ENCODE results near the gene TNNC1. TPM values are rescaled to one million over a fixed set of nuclear protein-coding genes. Genes with fewer than 3 reads are reported as not detected.

TNNC1 gene
- total RNA-seq, 1 donor from 2014 or later, result 0.67 TPM

GRCh38 chr3:52405066-52405465 lies 48.8 kb downstream of the TNNC1 start:
- Mint-ChIP-seq H3K27ac (ENCODE audit: unreplicated experiment) (no peak overlapping the region), H3K27me3 (ENCODE audit: unreplicated experiment) (peaks cover 13% of the 10 kb centered on the region), H3K4me3 (ENCODE audit: unreplicated experiment) (peak overlapping the region; percentile 59), H3K9me3 (ENCODE audit: unreplicated experiment) (no peaks in the 10 kb centered on the region), H3K36me3 (ENCODE audit: low read depth, unreplicated experiment) (peaks cover 40% of the 10 kb centered on the region), H3K4me1 (ENCODE audit: unreplicated experiment) (peaks cover 14% of the 10 kb centered on the region)
- no peak for DNase-seq (ENCODE audit: low spot score)
- TF ChIP-seq, protein P1, sequence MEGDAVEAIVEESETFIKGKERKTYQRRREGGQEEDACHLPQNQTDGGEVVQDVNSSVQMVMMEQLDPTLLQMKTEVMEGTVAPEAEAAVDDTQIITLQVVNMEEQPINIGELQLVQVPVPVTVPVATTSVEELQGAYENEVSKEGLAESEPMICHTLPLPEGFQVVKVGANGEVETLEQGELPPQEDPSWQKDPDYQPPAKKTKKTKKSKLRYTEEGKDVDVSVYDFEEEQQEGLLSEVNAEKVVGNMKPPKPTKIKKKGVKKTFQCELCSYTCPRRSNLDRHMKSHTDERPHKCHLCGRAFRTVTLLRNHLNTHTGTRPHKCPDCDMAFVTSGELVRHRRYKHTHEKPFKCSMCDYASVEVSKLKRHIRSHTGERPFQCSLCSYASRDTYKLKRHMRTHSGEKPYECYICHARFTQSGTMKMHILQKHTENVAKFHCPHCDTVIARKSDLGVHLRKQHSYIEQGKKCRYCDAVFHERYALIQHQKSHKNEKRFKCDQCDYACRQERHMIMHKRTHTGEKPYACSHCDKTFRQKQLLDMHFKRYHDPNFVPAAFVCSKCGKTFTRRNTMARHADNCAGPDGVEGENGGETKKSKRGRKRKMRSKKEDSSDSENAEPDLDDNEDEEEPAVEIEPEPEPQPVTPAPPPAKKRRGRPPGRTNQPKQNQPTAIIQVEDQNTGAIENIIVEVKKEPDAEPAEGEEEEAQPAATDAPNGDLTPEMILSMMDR (IDR thresholded peaks at IDR 0.05; ENCODE audit: unreplicated experiment), result no peak

GRCh38 chr3:52404391-52404790 lies 49.5 kb downstream of the TNNC1 start:
- H3K36me3 Mint-ChIP-seq (ENCODE audit: low read depth, unreplicated experiment), result peaks cover 40% of the 10 kb centered on the region
- no peaks in the 10 kb centered on the region for H3K9me3 Mint-ChIP-seq (ENCODE audit: unreplicated experiment)
- peaks cover 13% of the 10 kb centered on the region for H3K27me3 Mint-ChIP-seq (ENCODE audit: unreplicated experiment)
- peaks cover 13% of the 10 kb centered on the region for H3K4me1 Mint-ChIP-seq (ENCODE audit: unreplicated experiment)
- peak overlapping the region; percentile 37 for H3K4me3 Mint-ChIP-seq (ENCODE audit: unreplicated experiment)
- no peak overlapping the region for H3K27ac Mint-ChIP-seq (ENCODE audit: unreplicated experiment)
- TF ChIP-seq, protein P1 (IDR thresholded peaks at IDR 0.05; ENCODE audit: unreplicated experiment), result no peak
- no peak for DNase-seq (ENCODE audit: low spot score)

- TF ChIP-seq, protein P1 (IDR thresholded peaks at IDR 0.05; ENCODE audit: unreplicated experiment), result no peak
- Mint-ChIP-seq H3K27ac (ENCODE audit: unreplicated experiment) (no peak overlapping the region), H3K4me3 (ENCODE audit: unreplicated experiment) (peak overlapping the region; percentile 37), H3K9me3 (ENCODE audit: unreplicated experiment) (no peaks in the 10 kb centered on the region), H3K36me3 (ENCODE audit: low read depth, unreplicated experiment) (peaks cover 40% of the 10 kb centered on the region), H3K4me1 (ENCODE audit: unreplicated experiment) (peaks cover 9% of the 10 kb centered on the region), H3K27me3 (ENCODE audit: unreplicated experiment) (peaks cover 11% of the 10 kb centered on the region)
- no peak for DNase-seq (ENCODE audit: low spot score)
Measured at GRCh38 chr3:52403955-52404354, 49.9 kb downstream of the TNNC1 start.

- H3K4me3 Mint-ChIP-seq (ENCODE audit: unreplicated experiment), result no peak overlapping the region
- peaks cover 3% of the 10 kb centered on the region for H3K4me1 Mint-ChIP-seq (ENCODE audit: unreplicated experiment)
- H3K9me3 Mint-ChIP-seq (ENCODE audit: unreplicated experiment), result no peaks in the 10 kb centered on the region
- H3K27ac Mint-ChIP-seq (ENCODE audit: unreplicated experiment), result no peak overlapping the region
- TF ChIP-seq, protein P1 (IDR thresholded peaks at IDR 0.05; ENCODE audit: unreplicated experiment), result no peak
- H3K36me3 Mint-ChIP-seq (ENCODE audit: low read depth, unreplicated experiment), result peaks cover 36% of the 10 kb centered on the region
- H3K27me3 Mint-ChIP-seq (ENCODE audit: unreplicated experiment), result peaks cover 8% of the 10 kb centered on the region
- no peak for DNase-seq (ENCODE audit: low spot score)
Measured at GRCh38 chr3:52403271-52403841, 50.5 kb downstream of the TNNC1 start.

DNA sequence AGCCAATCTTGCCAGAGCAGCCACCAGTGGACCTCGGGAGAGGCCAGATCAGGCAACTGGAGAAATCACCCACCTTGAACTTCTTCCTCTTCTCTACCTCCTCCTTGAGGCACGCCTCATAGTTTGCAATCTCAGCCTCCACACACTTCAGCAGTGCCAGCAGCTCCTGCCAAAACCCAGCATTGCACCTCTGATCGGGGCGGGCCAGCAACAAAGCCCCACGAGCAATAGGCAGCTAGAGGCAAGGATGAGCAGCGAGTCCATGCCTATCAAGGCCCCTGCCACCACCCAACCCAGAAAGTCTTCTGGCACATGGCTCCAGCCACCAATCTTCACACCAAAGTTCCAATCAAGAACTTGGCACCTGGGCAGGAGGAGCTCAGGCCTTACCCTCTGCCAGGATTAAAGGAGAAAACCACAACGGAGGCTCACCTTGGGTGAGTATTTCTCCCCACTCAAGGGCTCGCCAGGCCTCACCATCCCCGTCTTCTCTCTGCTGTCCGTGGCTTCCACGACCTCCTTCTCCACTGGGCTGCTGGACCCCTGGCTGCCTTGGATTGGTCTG lies 51.1 kb downstream of the TNNC1 start:
- Mint-ChIP-seq H3K27me3 (ENCODE audit: unreplicated experiment) (peaks cover 5% of the 10 kb centered on the region), H3K36me3 (ENCODE audit: low read depth, unreplicated experiment) (peaks cover 31% of the 10 kb centered on the region), H3K9me3 (ENCODE audit: unreplicated experiment) (no peaks in the 10 kb centered on the region), H3K4me1 (ENCODE audit: unreplicated experiment) (no peaks in the 10 kb centered on the region), H3K4me3 (ENCODE audit: unreplicated experiment) (peak overlapping the region; percentile 54), H3K27ac (ENCODE audit: unreplicated experiment) (no peak overlapping the region)
- DNase-seq (ENCODE audit: low spot score), result no peak
- TF ChIP-seq, protein P1 (IDR thresholded peaks at IDR 0.05; ENCODE audit: unreplicated experiment), result no peak
